Measurements from ENCODE around the gene WBP1.

The WBP1 gene

DNA sequence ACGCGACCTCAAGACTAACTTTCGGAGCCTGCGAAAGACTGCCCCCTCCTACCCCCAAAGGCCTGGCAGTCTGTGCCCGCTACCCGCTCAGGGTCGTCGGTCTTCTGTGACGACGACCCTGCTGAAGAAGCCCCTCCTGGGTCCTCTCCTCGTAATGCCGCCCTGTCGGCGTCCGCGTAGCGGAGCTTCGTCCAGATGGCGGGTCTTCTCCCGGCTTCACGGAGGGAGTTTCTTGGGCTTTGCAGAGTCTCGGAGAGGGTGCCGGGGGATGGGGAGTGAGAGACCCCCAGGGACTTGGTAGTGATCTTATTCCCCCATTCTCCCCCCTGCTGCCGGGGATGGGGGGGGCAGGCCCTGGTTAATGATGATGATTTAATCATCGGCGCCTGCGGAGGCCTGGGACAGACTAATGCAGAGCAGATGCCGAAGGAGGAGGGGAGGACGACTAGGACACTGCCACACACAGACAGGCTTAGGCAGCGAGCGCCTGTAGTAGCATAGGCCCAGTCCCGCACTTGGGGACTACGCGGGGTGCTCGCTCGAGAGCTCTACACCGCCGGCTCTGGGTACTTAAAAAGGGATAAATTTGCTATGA is 49.8 kb downstream of the WBP1 start:
- Histone ChIP-seq H3K4me3 (ENCODE audit: extremely low read depth, insufficient read depth, low read length, poor library complexity, severe bottlenecking) (peak overlapping the region; percentile 70), H3K27ac (ENCODE audit: low read depth, low read length, severe bottlenecking) (peak overlapping the region; percentile 53), H3K9me3 (ENCODE audit: control insufficient read depth, low read length) (no peaks in the 10 kb centered on the region), H3K4me1 (ENCODE audit: control insufficient read depth, insufficient read depth, low read length, poor library complexity, severe bottlenecking) (peaks cover 13% of the 10 kb centered on the region), H3K36me3 (ENCODE audit: control insufficient read depth, insufficient read depth, low read length) (peaks cover 20% of the 10 kb centered on the region)
- WGBS, 2 experiments (ENCODE audit: insufficient coverage in 2 of 2): 6 to 11% methylated on average over 23 to 34 of the region's 38 CpGs

DNA sequence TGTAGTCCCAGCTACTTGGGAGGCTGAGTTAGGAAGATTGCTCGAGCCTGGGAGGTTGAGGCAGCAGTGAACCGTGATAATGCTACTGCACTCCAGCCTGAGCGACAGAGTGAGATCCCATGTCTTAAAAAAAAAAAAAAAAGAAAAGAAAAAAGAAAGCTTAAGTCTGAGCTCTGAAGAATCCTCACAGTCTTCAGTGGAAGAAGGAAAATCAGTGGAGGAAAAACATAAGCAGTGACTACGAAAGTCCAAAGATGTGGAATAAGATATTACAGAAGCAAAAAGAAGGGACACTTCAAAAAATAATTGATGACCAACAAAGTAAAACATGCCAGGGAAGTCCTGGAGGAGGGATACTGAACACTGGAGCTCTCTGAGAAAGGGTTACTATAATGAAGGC is 52.0 kb downstream of the WBP1 start:
- Histone ChIP-seq H3K4me3 (ENCODE audit: extremely low read depth, insufficient read depth, low read length, poor library complexity, severe bottlenecking) (no peak overlapping the region), H3K9me3 (ENCODE audit: control insufficient read depth, low read length) (no peaks in the 10 kb centered on the region), H3K27ac (ENCODE audit: low read depth, low read length, severe bottlenecking) (no peak overlapping the region), H3K4me1 (ENCODE audit: control insufficient read depth, insufficient read depth, low read length, poor library complexity, severe bottlenecking) (peaks cover 19% of the 10 kb centered on the region), H3K36me3 (ENCODE audit: control insufficient read depth, insufficient read depth, low read length) (peaks cover 10% of the 10 kb centered on the region)
- 86 to 87% methylated on average over 2 to 3 of the region's 4 CpGs for WGBS, 2 experiments (ENCODE audit: insufficient coverage in 2 of 2)

All from mesodermal cell (in vitro differentiated cells).